Measurements from ENCODE around the gene PRRX1.

PRRX1 gene

DNA sequence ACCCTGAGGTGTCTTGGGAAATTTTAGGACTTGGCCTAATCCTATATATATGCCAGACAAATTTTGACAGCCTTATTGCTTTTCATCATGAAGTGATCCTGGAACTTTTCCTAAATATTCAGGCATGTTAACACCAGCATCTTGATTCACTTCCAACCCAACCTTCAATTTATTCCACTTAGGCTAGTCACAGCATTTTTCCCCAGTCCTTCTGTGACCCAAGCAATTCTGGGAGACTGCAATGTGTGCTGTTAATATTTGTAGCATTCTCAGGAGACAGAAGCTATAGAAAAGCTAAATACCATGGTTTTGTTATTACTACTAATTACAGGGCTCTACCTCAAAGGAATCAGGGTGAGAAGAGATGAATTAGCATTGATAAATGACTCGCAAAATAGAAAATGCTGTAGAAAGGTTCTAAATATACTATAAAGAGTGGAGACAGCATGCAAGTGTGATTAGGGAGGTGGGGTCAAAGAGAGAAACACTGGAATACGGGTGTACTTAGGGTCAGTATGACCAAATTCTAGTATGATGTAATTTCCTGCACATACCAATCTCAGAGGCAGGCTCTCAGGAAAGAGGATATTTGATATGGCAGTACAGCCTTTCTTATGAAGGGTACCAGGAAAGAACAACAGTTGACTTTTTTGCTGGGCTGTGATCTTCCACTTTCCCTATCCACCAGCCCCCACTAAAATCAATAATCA lies 29.1 kb downstream of the PRRX1 start:
- DNase-seq = no peak

DNA sequence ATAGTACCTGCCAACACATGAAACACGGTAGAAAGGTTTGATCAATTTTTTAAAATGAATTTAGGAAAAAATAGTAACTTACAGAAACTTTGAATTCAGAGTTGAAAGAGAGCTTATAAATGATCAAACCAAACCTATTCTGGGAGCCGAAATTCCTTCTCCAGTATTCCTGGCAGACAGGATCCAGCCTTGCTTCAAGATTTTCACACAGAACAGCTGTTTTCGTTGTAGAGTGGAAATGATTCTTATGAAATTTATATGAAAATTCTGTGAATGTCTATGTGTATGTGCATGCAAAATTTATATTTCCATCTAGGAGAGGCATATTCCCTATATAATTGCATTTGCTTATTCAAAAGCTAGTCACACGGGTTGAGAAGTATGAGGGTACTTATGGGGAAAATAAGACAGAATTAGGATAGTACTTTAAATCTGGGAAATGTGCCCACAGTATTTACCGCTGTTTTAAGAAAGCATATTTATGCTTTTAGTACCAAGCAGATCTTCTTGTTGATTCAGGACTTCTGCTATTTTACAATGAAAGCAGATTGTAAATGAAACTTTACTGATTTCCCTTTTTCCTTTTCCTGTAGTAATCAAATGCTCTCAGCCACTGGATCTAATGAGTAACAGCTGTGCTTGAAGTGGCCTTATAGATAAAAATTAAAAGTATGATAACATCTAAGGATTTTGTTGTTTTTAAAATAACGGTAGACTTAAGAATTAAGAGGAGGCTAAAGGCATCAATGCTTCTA lies 30.4 kb downstream of the PRRX1 start:
- no peak for DNase-seq

DNA sequence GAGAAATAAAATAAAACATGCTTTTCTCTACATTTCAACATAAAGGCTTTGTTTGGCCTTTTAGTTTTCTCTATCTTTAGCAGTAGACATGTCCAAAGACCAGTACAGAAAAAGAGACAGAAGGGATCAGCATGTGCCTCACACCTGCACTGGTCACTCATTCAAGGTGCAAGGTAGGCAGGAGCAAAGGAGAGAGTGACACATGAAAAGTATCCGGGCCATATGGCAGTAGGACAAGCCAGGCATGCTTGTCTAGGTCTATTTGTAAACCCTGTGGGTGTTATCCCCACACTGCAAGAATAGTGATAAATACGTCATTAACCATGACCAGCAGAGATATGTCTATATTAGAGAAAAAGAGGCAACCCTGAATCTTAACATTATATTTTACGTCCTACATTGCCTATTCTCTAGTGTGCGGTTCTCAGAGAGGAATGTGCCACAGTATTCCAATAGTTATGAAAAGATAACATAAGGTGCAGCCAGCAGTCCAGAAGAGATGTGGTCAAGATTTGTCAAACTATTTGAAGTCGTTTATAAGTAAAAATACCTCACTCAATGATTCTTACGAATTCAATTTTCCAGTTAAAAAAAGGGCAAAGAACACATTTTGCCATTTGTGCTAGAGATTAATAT lies 32.1 kb downstream of the PRRX1 start:
- DNase-seq = no peak

DNA sequence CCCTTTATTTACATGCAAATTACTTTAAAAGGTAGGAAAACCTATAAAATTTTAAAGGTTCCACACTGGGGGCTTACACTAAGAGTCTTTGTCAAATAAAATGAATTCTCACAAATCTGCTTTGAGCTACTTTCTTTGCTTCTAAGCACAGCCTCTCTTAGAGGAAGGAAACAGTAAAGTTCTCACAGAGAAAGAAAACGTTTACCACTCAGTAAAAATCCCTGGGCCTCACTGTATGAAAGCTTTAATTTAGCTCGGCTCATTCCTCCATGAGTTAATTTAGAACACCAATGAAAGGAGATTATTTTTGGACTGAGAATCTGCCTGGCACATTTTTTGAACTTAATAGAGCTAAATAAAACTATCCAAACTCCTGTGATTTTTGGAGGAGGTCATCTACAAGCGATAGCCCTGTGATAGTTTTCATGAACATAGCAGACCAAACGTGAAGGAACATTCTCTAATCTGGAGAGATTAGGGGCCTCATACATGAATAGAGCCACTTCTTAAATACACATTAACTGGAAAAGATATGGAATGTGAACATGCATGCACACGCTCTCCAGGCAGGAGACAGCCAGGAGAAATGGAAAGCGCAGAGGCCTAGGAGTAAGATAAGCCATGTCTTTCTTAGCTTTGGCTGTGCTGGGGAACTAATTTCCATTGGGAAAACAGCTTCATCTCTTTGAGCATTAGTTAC lies 32.8 kb downstream of the PRRX1 start:
- no peak for DNase-seq

DNA sequence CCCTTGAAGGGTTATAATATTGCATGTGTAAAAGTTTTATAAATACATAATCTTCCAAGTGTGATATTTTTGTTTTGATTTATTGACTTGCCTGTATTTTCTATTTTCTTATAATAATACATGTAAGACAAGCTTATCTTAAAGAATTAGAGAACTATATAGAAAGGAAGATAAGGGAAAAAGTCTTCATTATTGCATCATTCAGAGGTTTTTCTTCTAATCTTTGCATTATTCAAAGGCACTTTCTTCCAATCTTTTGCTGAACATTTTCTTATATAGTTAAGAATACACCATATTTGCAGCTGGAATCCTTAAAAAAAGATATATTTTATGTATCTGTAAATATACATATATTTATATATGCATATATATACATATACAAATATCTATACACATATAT lies 33.4 kb downstream of the PRRX1 start:
- DNase-seq = no peak

DNA sequence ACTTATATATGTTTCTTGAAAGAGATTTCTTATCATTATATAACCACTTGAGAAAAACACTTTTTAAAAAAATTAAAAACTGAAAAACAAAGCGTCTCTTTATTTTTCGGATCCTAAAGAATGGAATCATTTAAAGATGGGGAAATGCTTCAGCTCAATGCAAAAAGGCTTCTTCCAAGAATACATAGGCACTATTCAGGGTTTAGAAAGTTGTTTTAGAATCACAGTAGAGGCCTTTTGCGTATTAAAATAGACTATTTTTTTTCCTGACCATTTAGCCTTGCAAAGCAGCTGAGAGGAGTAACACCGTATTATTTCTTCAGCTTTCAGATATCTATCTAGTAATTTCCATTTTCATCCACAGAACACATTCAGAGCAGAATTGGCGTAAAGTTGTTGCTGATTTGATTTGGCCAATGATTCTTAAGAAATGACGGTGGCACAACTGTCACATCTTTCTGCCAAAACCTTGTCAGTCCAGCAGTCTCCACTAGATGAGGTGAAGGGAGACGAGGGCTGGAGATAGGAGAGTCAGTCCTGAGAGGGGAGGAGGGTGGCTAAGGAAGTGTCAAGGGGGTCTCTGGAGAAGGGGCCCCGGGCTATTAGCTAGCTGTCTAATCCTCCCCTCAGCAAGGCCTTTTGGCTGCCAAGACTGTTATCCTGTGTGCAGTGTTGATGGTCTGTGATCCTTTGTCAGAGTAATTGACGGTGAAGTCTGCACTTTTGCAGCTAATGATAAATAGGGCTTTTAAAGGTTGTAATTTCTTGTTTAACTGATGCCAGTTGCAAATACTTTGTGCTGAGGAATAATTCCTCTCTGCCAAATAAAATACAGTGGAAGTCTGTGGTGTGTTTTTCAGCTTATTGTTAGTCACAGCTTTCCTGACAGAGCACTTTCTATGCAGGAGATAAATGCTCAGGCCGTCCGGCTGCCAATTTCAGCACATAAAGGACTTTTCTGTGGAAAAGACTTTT lies 34.7 kb downstream of the PRRX1 start:
- no peak for DNase-seq

DNA sequence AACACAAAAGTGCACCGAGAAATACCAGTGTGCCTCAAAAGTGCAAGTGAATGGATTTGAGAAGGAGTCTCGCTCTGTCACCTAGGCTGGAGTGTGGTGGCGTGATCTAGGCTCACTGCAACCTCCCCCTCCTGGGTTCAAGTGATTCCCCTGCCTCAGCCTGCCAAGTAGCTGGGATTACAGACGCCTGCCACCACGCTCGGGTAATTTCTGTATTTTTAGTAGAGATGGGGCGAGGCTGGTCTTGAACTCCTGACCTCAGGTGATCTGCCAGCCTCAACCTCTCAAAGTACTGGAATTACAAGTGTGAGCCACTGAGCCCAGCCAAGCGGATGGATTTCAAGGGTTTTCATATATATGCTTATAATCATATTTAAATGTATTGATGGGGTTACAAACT lies 35.8 kb downstream of the PRRX1 start:
- DNase-seq = no peak

DNA sequence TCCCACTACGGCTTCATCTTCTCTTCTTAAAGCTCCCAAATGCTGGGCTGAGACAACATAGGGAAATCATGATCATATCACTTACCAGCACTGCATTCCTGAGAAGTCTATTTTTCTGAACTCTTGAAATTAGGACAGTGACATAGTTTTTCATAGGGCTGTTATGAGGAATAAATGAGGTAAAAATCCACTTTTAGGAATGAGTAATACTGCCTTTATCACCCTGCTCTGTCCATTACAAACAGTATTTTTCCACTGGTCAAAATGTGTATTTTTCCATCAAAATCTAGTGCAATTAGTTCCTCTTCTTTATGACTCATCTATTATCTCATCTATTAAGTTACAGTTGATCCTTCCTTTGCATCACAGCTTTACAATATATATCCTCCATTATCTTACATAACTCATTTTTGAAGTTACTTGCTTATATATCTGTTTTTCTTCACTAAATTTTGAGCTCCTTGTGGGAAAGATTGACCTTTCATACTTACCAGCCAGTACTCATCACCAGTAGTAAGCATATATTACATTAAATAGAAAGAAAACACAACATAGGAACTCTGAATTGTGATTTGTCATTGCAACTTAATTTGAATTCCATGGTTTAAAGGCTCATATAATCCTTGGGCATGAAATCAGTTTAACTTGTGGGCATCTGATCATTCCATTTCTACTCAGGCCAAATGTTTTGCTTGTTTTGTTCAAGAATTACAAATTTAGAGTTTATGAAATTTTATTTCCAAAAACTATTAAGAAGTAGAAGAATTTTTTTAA lies 37.1 kb downstream of the PRRX1 start:
- DNase-seq = no peak

DNA sequence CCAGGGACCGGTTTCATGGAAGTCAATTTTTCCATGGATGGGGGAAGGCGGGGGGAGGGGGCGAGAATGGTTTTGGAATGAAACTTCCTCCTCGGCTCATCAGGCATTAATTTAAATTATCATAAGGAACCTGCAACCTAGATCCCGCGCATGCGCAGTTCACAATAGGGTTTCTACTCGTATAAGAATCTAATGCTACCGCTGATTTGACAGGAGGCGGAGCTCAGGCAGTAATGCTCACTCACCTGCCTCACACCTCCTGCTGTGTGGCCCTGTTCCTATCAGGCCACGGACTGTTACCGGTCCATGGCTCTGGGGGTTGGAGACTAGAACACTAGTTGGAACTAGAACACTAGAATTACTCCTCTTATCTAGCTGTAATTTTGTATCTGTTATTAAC lies 38.0 kb downstream of the PRRX1 start:
- DNase-seq = no peak

DNA sequence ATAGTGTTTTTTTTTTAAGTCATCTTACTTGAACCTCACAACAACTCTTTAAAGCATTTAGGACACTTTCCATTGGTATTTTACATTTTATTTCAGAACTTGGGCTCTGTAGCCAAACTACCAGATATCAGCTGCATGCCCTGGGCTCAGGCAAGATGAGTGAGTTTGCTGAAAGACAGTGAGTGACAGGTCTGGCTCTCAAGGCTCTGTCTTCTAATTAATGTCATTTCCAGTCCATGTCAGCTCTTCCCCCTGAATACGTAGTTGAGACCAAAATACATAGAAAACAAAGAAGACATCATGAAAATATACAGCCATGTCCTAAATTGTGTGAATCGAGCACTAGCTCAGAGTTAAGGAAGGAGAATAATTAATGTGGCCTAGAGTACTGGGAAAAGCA lies 39.7 kb downstream of the PRRX1 start:
- DNase-seq = no peak

DNA sequence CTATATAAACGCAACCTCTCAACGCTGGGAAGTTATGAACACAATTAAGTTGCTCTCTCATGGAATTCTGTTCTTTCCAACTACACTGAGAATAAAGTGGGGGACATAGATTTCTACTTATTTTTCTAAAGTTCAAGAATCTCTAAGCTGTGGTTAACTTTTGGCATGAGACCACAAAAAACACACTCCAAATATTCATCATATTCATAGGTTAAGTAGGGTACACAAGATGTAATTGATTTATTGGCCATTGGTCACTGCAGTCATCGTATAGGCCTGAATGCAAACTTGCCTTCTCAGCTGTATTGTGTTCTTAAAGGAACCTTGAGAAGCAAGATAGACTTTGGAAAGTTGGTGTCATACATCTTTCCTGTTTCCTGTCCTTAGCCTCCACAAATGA lies 40.3 kb downstream of the PRRX1 start:
- DNase-seq = no peak

DNA sequence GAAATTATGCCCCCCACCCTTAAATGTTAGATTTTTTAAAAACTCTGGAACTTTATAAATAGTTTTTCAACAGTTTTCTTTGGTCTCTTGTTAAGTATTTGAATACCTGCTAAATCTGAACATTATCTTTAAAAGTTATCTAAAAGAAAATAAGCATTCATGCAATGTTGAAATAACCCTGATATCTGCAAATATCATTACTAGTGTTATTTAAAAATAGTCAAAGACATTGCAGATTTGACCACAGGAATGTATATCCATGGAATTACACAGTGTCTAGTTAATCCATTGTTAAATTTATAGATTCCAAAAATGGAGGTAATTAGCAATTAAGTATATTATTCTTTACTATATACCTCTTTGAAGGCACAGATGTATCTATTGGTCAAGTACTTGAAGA lies 42.0 kb downstream of the PRRX1 start:
- DNase-seq = no peak

DNA sequence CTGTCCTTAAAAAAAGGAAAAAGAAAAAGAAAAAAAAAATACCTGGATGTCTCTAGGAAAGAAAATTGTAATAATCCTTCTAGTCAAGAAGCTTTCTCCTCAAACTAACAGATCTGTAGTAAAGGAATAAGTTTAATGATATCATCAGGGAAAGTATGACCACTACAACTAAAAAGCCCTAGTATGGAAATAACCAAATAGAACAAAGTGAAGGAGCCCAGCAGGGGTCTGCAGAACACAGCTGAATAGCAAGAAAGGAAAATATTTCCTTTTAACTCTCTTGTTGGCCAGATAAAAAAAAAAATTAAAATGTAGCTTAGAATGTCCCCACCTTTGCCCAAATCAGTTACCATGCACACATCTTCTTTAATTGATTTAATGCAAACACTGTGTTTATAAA lies 43.2 kb downstream of the PRRX1 start:
- DNase-seq = no peak

DNA sequence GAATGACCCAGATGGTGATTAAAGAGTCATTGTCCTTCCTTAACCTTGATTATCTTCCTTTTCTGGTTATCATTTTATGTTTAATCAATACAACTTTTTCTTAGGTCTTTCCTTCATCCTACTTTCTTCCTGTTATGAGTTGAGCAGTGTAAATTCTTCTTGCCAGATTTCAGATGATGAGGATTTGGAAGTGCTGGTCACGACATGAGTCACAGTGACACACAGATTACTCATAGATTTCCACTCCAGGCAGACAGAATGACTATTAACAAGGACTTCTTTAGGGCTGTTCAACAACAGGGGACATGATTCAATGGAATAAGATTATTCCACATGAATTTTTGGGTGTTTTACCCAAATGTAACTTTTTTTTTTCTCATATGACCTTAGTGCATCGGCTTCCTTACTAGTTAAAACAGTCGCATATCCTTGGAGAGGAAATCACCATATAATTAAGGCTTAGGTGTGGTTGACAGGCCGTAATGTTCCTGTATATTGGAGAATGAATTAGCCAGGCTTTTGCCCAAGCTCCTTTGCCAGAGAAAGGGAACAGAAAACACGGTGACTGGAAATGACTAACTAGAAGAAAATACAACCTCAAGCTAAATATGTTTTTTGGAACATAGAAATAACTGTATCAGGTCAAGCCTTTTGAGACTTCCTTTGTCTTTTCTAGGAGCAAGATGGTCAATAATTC lies 44.2 kb downstream of the PRRX1 start:
- DNase-seq = no peak

DNA sequence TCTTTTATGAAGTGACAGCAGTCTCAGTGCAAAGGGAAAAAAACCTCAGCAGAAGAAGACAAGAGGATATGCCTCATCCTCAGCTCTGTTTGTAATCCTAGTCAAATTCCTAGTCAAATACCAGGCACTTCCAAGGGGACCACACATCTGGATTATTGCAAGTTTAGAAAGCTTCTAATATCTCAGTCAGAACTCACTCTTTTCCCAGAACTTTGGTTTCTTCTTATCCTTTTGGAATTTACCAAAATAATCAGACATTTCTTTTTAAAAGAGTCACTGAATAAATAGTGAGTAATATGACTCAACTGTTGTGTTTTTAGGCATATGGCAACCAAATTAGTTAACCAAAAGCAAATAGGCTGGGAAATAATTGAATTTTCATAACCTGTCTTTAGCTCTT lies 47.8 kb downstream of the PRRX1 start:
- DNase-seq = no peak

DNA sequence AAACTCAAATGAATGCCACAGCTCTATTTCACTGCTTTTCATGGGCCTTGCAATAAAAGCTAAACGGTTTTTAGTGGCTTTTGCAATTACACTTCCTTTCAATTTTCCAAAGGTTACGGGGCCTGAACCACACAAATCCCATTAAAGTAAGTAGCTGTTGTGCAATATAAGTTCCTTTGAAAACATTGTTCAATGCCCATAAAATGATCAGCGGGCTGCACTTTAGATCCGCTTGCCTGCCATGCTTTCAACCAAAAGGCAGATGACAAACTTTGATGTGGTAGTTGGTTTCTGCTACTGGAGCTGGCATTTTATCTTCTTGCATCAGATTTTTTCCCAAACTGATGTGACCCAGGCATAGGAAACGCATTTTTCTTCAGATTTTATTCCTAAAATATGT lies 50.2 kb downstream of the PRRX1 start:
- no peak for DNase-seq

DNA sequence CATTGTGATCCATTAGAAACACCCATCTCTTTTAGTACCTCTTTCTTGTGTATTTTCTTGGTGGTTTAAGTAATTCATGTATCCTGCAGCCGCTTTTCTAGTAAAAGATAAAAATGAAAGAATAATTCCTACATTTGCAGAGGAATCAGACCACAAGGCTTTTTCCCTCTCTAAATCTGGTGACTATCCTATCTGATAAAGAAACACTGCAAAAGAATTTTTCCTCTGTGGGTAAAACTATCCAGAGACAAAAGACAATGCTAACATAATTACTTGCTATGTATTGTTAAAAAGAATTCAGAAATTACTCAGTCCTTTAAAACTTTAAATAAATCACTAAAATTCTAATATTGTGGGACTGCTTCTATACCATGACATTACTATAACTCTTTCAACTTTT lies 51.0 kb downstream of the PRRX1 start:
- DNase-seq = no peak

DNA sequence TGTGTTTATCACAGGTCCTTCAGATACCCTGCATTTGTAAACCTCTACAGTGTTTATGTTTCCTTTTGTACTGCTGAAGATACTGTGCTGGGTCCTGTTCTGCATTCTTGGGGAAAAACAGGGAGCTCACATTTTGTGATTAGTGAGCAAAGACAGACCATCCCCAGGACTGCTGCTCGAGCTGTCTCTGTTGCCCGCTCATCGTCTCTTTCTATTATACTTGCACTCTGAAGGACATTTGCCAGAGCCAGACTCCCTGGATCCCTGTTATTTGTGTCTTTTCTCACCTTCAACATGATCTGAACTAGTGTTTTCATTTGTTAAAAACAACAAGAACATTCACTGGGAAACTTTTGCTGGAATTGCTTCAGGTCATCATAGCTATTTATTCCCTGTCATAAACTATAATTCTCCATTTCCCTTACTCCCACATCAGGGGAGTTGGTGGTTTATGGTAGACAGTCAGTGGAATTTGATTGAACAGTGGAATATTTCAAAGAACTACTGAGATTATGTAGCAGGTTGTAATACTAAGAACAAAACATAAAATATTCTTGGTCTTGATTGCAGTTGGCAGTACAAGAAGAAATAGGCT lies 53.0 kb downstream of the PRRX1 start:
- DNase-seq = no peak

DNA sequence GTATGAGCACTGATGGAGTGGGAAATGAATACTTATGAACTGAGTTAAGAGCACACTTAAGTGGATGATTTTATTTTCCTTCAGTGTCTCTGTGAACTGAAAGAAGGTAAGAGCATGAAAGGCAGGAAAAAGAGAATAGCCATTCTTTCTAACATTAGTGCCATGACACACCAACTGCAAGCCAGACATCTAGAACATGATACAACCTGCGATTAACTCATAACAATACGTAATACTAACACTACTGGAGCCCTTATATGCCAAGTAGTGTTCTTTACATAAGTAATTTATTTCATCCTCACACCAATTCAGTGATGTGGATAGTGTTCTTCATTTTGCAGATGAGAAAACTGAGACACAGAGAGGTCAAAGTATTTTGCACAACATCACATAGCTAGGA lies 56.7 kb downstream of the PRRX1 start:
- no peak for DNase-seq

DNA sequence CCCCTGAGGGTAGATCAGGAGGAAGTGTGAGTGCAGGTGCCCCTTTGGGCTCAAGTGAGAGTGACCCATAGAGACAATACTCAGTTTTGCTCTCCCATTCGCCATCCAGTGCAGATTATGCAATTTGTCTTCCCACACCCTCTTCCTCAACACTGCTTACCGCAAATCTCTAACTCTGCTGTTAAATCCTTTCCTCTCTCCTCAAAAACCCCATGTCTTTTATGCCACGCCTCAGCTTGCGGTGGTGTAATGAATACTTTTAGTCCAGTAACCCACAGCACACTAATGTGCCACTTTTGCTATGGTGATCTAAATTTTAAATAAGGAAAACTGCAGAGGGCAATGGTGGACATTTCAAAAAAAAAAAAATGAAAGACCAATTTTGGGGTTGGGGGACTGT lies 57.7 kb downstream of the PRRX1 start:
- DNase-seq = no peak

DNA sequence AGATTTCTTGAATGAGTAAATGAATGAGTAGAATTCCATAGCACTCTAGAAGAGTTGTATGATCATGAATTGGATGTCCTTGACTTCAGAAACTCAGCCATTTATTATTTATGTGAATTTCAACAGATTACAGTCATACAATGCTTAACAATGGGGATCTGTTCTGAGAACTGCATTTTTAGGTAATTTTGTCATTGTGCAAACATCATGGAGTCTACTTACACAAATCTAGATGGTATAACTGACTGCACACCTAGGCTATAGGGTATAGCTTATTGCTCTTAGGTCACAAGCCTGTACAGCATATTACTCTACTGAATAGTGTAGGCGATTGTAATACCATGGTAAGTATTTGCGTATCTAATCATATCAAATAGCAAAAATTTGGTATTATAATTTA lies 59.6 kb downstream of the PRRX1 start:
- DNase-seq = no peak

Measured in CD4-positive, alpha-beta T cell treated with Interleukin-15 for 1 hour (primary cell).